NCI-H2081 treated with DMSO at 0.1 percent for 48 hours (cell line): ENCODE results near the gene DUSP10.

Experiments used
- DNase-seq: peaks from one replicate; lab custom pipeline; 2025; lab: John Stamatoyannopoulos, UW

Gene DUSP10

GRCh38 chr1:221762121-221762520, 20.2 kb upstream of the DUSP10 start:
- DNase-seq = no peak

DNA sequence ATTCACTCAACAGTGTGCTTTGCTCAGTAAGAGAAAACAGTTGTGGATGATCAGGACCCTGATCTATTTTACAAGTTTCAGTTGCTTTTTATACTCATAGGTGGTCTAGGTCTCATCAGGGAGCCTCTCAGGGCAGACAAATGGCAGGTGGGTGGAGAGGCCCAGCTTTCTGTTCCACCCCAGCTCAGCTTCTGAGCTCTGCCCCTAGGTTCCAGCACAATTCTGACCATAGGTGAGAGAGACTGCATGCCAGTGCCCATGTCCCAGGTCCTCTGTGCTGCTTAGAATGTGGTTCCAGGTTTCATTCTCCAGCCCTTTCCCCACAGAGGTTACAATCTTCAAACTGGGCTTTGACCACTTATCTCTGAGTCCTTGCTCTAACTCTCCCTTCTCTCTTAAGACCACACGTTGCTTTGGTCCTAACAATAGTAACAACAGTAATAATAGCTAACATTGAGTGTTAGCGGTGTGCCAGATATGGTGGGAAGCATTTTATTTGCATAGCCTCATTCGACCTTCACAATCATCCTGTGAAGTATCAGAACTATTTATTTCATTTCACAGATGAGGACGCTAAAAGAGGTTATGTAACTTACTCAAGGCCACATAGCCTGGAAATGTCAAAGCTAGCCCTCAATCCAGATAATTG, 19.6 kb upstream of the DUSP10 start:
- no peak for DNase-seq

- DNase-seq = no peak
These were observed 19.0 kb upstream of the DUSP10 start for GRCh38 chr1:221760911-221761310.

DNA sequence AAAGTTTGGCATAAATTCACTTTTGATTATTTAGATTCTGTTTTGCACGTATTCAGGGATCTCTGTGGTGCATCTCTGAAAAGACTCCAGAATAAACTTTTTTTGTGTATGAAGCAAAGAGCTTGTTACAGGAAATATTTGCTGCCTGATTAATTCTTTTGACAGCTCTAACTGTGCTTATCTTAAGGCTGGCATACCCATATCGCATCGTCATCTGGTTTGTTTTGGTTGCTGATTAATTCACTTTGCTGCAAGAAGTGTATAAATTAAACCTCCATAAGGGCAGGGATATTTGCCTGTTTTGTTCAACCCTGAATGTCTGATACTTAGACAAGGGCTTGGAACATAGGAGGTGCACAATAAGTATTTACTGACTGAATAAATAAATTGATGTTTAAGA, 17.5 kb upstream of the DUSP10 start:
- DNase-seq = no peak

DNA sequence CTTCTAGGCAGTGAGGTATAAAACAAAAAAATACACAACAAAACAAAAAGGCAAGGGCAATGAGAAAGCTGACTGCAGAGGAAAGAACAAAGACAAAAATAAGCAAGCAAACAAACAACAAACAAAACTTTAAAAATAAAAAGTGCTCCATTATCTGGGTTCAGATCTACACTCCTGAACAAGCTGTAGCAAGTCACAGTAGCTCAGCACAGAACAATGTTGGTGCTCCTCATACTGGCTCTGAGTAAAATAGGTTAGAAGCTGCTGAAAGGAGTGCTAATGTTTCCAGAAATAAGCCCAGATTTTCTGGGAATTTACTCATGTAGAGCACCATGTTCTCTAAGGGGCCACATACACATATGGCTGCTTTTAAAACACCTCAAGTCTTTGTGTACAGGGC, 16.6 kb upstream of the DUSP10 start:
- DNase-seq = no peak

DNA sequence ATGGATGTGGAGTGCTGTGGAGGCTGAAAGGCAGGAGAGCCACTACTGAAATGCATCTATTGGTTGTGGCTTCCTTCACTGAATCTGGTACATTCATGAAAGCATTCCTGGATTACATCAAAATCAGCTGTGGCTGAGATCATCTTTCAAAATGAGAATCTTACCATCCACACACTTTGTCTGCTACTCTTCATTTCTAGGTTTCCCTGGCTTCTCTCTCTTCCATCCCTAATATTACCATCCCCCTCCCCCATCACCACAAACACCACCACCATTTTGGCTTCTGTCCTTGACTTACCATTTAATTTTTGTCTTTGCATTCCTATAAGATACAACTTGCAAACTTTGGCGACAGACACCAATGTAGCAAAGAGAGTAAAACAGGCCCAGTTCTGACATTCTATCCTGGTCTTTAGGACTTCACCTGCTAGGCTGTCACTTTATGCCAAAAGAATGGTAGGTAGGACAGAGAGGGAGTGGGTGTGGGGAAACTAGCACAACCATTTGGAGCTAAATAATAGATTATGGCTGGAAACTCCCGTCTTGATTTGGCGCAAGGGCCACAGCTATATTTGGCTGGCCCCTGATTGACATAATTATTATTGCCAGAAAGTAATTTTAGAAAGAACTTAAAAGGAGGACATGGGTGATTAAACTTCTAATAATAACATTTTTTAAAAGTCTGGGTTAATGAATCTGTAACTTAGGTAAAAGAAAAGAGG, 15.1 kb upstream of the DUSP10 start:
- no peak for DNase-seq

- DNase-seq = no peak
These were observed 11.9 kb upstream of the DUSP10 start for GRCh38 chr1:221753828-221754188.

- no peak for DNase-seq
These were observed 9.5 kb upstream of the DUSP10 start for GRCh38 chr1:221751226-221751887.

DNA sequence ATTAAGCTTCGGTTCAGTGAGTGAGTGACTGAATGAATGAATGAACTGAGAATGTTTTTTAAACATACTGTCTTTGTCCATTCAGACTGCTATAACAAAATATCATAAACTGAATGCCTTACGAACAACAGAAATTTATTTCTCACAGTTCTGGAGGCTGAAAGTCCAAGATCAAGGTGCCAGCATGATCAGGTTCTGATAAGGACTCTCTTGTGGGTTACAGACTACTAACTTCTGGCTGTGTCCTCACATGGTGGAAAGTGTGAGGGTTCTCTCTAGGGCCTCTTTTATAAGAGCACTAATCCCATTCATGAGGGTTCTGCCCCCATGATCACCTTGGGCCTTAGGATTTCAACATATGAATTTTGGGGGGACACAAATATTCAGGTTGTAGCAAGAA, 7.1 kb upstream of the DUSP10 start:
- no peak for DNase-seq

GRCh38 chr1:221747839-221748238, 6.0 kb upstream of the DUSP10 start:
- no peak for DNase-seq

DNA sequence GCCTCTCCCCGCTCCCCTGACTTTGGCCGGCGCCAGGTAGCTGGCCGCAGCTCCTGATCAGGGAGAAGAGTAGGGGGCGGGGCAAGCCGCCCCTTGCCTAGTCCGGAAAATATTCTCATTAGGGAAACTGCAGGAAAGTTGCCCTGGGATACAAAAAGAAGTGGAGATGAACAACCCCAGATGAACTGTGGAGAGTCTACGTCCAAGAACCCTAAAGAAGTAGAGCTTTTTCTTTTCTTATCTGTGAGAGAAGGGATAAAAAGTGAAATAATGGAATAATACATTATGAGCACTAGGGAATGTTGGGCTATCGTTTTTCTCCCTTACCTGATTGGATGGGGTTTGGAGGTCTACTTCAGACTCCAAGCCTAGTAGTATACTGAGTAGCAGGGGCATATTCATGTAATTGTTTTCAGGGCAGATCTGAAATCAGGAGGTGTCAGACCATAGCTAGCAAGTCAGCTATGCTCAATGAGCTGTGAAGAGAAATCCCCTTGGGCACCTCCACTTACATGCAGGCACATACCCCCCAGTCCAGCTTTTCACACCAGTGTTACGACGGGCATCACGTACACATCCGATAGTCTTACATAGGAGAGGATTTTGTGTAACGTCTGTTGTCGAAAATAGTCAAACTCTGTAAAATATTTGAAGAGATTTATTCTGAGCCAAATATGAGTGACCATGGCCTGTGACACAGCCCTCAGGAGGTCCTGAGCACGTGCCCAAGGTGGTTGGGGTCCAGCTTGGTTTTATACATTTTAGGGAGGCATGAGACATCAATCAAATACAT, 1.7 kb upstream of the DUSP10 start:
- no peak for DNase-seq

DNA sequence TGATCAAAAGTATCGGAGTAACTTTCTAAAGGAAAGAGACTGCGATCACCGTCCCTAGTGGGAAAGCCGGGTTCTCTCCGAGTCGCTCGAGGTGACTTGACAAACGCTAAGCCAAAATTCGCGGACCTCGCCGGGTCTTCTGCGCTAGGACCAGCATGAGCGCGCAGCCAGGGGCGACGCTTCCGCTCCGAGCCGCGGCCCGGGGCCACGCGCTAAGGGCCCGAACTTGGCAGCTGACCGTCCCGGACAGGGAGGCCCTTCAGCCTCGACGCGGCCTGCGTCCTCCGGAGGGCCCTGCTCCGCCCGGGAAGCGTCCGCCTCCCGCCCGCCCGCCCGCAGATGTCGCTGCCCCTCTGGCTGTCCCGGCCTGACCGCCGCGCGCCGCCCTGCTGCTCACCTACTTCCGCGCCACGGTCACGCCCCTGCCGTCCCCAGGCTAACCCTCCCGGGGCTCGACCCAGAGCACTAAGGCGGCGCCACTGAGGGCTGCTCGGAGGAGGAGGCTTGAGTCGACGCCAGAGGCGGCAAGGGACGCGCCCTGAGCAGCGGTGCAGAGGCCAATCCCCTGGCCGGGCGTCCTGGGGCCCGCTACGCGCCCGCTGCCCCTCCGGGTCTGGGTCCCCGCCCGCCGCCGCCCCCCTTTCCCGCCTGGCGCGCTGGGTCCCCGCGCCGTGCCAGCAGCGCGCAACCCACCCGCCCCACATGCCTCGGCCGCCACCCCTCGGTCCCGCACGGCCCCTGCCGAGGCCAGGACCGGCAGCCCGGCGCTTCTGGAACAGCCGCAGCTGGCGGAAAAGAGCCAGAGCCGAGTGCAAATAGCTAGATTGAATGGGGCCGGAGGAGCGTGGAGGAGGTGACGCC, 896 bp upstream of the DUSP10 start:
- peak; percentile 66 for DNase-seq

DNA sequence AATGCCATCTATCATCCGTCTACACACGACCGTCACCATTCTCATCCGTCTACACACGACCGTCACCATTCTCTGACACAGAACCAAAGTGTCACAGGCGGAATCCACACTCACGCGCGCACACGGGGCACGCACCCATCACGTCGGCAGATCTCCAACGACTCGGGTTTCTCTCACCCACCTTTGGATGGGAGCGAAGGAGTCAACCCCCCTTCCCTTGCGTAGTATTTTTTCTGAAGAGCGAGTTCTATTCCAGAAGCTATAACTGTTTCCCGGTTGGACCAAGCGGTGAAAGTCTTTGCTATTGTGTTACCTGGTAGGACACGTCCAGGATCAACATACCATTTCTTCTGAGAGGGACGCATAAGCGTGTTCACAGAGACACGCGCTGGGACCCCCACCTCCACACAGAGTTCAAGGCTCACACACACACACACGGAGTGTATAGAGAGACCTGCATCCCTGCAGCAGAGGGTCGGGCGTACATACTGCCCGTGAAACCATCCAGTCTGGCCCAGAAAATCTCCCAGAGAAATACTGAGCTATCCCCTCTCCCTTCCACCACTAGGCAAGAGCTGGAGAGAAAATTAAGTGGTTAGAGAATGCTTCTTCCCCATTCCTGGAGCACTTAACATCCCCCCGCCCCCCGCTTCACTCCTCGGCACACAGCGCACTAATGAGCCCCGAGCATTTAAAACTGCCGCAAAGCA, 741 bp downstream of the DUSP10 start:
- no peak for DNase-seq

DNA sequence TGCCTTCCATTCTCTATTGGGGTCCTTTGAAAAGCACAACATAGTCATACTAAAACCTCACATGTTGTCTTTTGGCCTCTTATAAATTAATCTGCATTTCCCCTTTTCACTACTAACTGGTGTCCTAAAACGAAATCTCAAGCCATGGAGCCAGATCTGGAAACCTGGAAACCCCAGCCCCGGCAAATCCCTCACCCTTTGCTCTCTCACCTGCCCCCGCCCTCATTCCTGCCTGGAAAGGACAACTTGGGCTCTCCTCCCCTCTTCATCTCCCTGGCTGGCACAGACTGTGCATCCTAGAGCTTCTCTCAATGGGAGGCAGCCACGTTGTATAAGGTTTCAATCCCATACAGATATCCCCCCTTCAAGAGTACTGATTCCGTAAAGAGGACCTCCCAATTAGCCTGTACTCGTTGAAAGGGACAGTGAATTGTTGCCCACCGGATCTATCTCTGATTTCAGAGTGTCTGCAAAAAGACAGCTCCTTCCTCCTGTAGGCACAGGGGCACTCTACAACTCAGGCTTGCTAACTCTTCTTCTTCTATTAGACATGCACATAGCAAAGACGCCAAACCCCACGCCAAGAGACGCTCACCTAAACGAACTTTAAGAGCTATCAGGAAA, 1.4 kb downstream of the DUSP10 start:
- DNase-seq = no peak

DNA sequence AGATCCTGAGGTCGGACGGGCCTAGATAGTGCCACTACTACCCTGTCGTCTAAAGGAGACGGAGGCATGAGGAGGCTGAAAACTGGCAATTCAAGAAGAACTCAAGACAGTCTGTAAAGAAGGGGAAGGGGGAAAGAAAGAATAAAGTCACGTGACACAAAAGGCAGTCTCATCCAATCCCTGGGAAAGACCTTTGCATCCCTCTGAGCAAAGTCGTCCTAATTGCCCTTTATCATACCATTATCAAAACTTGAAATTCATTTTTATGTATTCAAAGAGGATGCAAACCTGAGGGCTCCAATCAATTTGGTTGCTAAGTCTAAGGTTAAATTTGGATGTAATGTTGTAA, 2.2 kb downstream of the DUSP10 start:
- DNase-seq = no peak

- no peak for DNase-seq
These were observed 2.7 kb downstream of the DUSP10 start for GRCh38 chr1:221739018-221739676.

GRCh38 chr1:221736714-221737113, 5.2 kb downstream of the DUSP10 start:
- no peak for DNase-seq

DNA sequence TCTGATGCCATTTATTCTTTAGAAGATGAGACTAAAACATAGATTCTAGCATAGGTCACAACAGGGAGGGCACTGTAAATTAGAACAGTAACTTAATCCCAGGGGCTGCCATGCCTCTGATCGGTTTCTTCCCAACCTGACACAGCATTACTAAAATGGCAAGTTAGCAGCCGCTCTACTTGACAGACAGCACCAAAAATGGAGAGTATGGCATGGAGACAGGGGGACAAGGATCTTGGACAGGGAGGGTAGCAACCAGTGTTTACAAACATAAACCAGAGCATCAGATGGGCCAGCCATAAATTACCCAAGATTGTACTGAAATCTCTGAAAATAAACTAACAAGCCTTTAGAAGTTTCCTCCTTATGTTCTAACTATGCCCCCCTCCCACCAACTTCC, 5.9 kb downstream of the DUSP10 start:
- no peak for DNase-seq

GRCh38 chr1:221734187-221734586, 7.7 kb downstream of the DUSP10 start:
- no peak for DNase-seq

DNA sequence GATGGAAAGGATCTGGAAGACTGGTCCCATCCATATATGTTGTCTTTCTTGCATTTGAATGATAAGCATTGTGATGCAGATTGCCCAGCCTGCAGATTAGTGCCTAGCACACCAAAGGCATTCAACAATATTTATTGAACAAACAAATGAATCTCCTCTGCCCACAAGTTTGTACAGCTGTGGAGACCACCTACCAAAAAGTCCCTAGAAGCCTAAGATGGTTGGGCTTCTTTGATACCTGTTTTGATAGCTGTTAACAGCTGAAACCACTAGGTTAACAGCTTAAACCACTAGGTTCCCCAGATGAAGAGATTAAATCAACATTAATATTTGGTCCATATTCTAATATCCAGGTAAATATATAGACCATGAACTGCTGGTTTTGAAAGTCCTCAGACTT, 9.8 kb downstream of the DUSP10 start:
- DNase-seq = no peak
